NCI-H748 treated with DMSO at 0.1 percent for 48 hours (cell line): Measurements from ENCODE around the gene PNMT.
"Not testable (repeated sequence)": the region's sequence is repeated elsewhere in the genome, so short reads cannot be mapped to it uniquely, and the experiment has no call there.

Source experiments
- DNase-seq: peaks from one replicate; lab custom pipeline; 2025; lab: John Stamatoyannopoulos, UW

Gene PNMT

GRCh38 chr17:39687546-39688474 lies 19.6 kb downstream of the PNMT start, which contains the start of gene PGAP3:
Gene PGAP3 (minus strand): TSS chr17:39688057. CDS start chr17:39688014, 43 bp downstream.
- peak; percentile 90 for DNase-seq

GRCh38 chr17:39688475-39688835 lies 20.2 kb downstream of the PNMT start:
- DNase-seq = no peak

GRCh38 chr17:39688945-39689344 lies 20.7 kb downstream of the PNMT start:
- DNase-seq = no peak

GRCh38 chr17:39694593-39694992 lies 26.3 kb downstream of the PNMT start:
- no peak for DNase-seq

GRCh38 chr17:39695089-39695474 lies 26.8 kb downstream of the PNMT start:
- no peak for DNase-seq

GRCh38 chr17:39696731-39697130 lies 28.5 kb downstream of the PNMT start:
- DNase-seq = no peak

- no peak for DNase-seq
These were observed 29.7 kb downstream of the PNMT start for GRCh38 chr17:39697961-39698360.

GRCh38 chr17:39699157-39699817 lies 31.0 kb downstream of the PNMT start:
- DNase-seq = not testable (repeated sequence)

- DNase-seq = no peak
These were observed 31.5 kb downstream of the PNMT start, which contains the start of gene ERBB2 for GRCh38 chr17:39699818-39700147. Gene ERBB2 (plus strand): TSS chr17:39700064. CDS start chr17:39700239, 175 bp downstream.

- DNase-seq = no peak
These were observed 32.1 kb downstream of the PNMT start for GRCh38 chr17:39700148-39700987.

GRCh38 chr17:39701012-39701783 lies 32.9 kb downstream of the PNMT start:
- DNase-seq = no peak

- DNase-seq = no peak
These were observed 33.6 kb downstream of the PNMT start for GRCh38 chr17:39701784-39702422.

- no peak for DNase-seq
These were observed 34.9 kb downstream of the PNMT start for GRCh38 chr17:39702901-39703893.

- DNase-seq = no peak
These were observed 35.7 kb downstream of the PNMT start for GRCh38 chr17:39703913-39704312.

- no peak for DNase-seq
These were observed 36.7 kb downstream of the PNMT start for GRCh38 chr17:39704821-39705551.

GRCh38 chr17:39705786-39706348 lies 37.6 kb downstream of the PNMT start:
- no peak for DNase-seq

- DNase-seq = no peak
These were observed 38.1 kb downstream of the PNMT start for GRCh38 chr17:39706383-39706782.

GRCh38 chr17:39706921-39707337 lies 38.7 kb downstream of the PNMT start:
- no peak for DNase-seq
